Bronchial epithelial cell (primary cell): ENCODE results near the gene C1orf21. TPM values are rescaled to one million over a fixed set of nuclear protein-coding genes. Genes with fewer than 3 reads are reported as not detected.
A peak's percentile ranks its signal among the peaks of the same experiment; 100 is the strongest.

Experiments
- DNase-seq: peaks from one replicate; pipeline ENCODE4 v3.0.0-alpha.2; 2010; ENCODE audit warnings: low read depth
- FAIRE-seq: peaks from 2 replicates; lab custom pipeline; 2011; peaks lifted over from hg19 to GRCh38; lab: Jason Lieb, UNC
- H3K27me3 ChIP-seq: 2 replicates; pipeline ENCODE4 v1.5.1; 2011; ENCODE audit warnings: low read length; ENCODE audit not compliant: control insufficient read depth, insufficient read depth
- H3K36me3 ChIP-seq: 2 replicates; pipeline ENCODE4 v1.5.1; 2011; ENCODE audit warnings: low read length; ENCODE audit not compliant: control insufficient read depth, insufficient read depth
- H3K4me3 ChIP-seq: 2 replicates; pipeline ENCODE4 v1.5.1; 2011; ENCODE audit warnings: mild to moderate bottlenecking, low read depth, low read length, control low read depth
- total RNA-seq: library from RNA; depleted of rRNA; stranded (reverse); fragments of >200 nt; gene quantifications from 2 replicates; pipeline ENCODE4 v1.2.1, GENCODE V29; 2014
- TF ChIP-seq, protein P1 (sequence below): IDR thresholded peaks from 2 replicates; pipeline ENCODE4 v1.5.1; 2011; ENCODE audit warnings: mild to moderate bottlenecking, moderate library complexity, low read length, control low read depth, inconsistent platforms; ENCODE audit not compliant: insufficient read depth, severe bottlenecking

Gene C1orf21
- total RNA-seq, 1 donor from 2014 or later: 10.3 TPM

DNA sequence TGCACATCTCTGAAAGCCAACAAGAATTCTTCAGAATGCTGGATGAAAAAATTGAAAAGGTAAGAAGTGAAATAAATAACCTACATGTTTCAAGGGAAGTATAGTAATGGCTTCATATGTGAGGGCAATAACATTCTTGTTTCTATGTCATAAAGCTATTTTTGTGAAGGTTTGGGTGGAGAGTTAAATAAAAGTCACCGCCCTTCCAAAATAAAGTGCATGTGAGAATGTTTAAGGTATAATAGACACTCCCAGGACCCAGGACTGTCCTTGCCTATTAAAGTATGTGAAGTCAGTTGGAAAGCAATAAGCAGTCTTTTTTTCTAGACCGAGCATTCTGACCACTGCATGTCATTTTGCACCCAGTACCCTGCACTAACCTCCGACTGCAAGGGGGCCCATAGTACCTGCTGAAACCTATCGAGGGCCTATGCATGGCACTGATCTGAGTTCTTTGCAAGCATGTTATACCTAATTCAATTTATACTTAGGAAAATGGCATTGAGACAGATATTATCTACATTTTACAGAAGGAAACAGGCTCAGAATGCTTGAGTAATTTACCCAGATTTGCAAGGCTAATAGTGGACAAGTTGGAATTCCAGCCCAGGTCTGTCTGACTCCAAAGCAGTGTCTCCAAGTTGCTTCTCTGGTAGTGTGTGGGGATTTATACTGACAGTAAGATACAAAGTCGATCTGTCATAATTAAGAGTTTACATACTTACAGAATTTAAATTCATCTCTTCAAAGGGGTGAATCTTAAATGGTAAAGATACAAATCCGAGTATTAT lies 211.8 kb downstream of the C1orf21 start:
- TF ChIP-seq, protein P1, sequence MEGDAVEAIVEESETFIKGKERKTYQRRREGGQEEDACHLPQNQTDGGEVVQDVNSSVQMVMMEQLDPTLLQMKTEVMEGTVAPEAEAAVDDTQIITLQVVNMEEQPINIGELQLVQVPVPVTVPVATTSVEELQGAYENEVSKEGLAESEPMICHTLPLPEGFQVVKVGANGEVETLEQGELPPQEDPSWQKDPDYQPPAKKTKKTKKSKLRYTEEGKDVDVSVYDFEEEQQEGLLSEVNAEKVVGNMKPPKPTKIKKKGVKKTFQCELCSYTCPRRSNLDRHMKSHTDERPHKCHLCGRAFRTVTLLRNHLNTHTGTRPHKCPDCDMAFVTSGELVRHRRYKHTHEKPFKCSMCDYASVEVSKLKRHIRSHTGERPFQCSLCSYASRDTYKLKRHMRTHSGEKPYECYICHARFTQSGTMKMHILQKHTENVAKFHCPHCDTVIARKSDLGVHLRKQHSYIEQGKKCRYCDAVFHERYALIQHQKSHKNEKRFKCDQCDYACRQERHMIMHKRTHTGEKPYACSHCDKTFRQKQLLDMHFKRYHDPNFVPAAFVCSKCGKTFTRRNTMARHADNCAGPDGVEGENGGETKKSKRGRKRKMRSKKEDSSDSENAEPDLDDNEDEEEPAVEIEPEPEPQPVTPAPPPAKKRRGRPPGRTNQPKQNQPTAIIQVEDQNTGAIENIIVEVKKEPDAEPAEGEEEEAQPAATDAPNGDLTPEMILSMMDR: no peak
- DNase-seq (no peak), FAIRE-seq (no peak)
- Histone ChIP-seq H3K4me3 (no peak overlapping the region), H3K36me3 (no peaks in the 10 kb centered on the region), H3K27me3 (no peaks in the 10 kb centered on the region)

DNA sequence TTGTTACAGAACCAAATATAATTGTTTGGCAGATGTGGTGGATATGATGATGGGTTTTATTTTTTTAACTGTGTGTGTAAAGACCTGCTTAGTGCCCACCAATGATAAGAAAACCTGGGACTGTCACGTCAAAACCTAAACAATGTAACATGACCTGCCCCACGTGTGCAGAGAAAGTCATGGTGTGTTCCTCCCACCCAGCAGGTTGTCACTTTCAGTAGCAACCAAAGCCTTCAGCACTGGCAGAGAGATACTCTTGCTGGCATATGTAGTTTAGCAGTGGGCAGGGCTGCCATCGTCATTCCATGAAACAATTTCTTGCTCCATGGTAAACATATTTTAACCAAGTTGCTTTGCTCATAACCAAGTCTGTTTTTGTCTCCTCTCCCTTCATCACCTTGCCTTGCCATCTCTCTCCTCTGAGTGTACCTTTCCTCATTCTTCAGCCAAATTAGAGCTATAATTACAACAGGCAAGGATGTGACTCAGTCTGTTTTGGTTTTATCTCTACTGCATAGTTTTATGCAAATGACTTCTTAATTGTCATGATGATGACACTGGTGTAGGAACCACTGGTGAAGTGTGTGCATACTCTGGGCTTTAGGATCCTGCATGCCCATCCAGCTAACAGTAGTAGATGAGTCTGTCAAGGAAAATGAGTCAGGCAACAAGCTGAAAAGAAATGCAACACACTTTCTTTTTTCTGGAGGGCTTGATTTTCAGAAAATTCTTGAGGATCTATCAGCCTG lies 217.5 kb downstream of the C1orf21 start:
- TF ChIP-seq, protein P1: no peak
- peak; percentile 43 for DNase-seq
- Histone ChIP-seq H3K4me3 (no peak overlapping the region), H3K36me3 (no peaks in the 10 kb centered on the region), H3K27me3 (no peaks in the 10 kb centered on the region)
- FAIRE-seq: no peak

DNA sequence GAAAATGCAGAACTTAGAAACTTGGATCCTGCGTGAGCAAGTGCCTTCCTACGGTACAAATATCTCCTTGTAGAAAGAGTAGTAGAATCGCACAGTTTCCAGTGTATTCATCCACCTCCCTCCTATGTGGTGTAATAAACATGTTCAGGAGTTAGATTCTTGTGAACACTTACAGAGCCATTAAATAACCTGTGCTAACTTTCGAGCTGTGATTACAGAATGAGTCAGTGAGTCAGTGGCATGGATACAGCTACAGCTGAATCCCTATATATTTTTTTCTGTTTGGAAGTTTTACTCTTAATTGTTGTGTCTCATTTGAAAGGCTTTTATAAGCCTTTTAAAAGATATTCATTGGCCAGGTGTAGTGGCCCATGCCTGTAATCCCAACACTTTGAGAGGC lies 219.1 kb downstream of the C1orf21 start:
- Histone ChIP-seq H3K27me3 (no peaks in the 10 kb centered on the region), H3K4me3 (no peak overlapping the region), H3K36me3 (no peaks in the 10 kb centered on the region)
- DNase-seq: peak; percentile 59
- no peak for FAIRE-seq
- TF ChIP-seq, protein P1: no peak

DNA sequence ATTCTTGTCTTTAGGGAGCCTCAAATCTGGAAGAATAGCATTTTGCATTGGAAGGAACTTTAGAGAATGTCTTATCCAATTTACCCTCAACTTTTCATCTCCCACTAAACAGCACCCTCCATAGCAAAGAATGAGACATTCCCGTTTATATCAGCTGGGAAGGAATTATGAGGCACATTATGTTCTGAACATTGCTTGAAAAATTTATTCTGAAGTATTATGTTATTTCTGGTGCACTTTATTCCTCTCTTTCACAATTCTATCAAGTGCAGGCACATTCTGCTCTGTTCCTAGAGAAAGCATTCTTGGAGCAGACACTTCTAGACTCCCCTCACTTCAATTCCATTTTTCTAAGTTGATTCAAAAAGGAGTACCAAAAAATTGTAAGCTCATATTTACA lies 220.0 kb downstream of the C1orf21 start:
- FAIRE-seq (no peak), DNase-seq (no peak)
- Histone ChIP-seq H3K4me3 (no peak overlapping the region), H3K27me3 (no peaks in the 10 kb centered on the region), H3K36me3 (no peaks in the 10 kb centered on the region)
- TF ChIP-seq, protein P1: no peak

DNA sequence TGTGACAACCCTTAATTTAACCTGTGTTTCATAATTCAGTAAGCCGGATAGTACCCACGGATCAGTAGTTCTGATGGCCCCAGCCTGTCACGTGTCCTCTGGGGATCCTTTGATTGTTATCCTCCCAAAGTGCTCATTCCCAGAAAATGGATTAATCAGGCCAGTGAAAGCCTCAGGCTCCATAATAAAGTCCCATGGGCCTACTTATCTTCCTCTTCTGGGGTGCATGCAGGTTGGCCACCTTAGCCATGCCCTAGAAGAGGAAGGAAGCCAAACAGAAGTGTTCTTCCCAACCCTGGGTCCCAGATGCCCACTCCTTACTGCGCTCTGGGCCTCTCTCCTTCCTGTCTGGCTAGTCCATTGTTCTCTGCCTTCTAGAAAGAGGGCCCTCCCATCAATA lies 221.8 kb downstream of the C1orf21 start:
- TF ChIP-seq, protein P1: no peak
- no peak for FAIRE-seq
- Histone ChIP-seq H3K27me3 (no peaks in the 10 kb centered on the region), H3K36me3 (no peaks in the 10 kb centered on the region), H3K4me3 (no peak overlapping the region)
- DNase-seq: no peak
